HG03139 (cell line): ENCODE measurements around the gene ABHD10.
"Not testable (repeated sequence)": the region's sequence is repeated elsewhere in the genome, so short reads cannot be mapped to it uniquely, and the experiment has no call there.

Source experiments
- ATAC-seq: cut with Tn5 transposase; IDR thresholded peaks from one replicate; pipeline ENCODE4 v1.9.1; 2021; ENCODE audit not compliant: unreplicated experiment

ABHD10 gene

DNA sequence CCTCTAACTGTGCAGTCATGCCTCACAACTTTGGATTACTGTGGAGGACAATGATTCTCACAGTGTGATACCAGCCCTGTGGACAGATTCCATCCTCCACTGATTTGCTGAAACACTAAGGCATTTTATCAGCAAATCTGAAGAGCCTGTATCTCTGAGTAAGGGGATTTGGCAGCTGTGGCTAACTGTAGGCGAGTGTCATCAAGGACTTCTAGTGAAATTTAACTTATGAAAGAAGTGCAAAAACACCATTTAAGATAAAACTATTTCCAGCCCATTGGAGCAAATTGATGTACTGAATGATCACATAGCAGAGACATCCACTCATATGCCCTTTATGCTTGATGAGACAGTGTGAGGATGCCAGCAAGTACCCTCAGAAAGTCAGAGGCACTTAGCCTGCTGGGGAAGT is 41.9 kb downstream of the ABHD10 start:
- no peak for ATAC-seq

DNA sequence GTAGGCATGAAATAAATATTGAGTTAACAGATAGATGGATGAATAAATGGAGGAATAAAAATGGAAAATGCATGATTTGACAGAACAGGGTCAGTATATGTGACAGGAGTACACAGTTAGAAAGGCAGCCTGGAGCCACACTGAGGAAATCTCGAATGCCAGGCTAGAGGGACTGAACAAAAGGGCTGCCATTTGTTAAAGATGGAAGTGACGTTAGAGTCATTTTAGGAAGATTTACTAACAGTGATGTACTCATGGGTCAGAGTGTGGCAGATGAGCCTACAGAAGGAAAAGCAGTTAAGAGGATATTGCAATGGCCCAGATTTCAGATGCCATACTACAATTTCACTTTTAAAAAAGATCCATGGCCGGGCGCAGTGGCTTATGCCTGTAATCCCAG is 48.3 kb downstream of the ABHD10 start:
- ATAC-seq, result no peak

DNA sequence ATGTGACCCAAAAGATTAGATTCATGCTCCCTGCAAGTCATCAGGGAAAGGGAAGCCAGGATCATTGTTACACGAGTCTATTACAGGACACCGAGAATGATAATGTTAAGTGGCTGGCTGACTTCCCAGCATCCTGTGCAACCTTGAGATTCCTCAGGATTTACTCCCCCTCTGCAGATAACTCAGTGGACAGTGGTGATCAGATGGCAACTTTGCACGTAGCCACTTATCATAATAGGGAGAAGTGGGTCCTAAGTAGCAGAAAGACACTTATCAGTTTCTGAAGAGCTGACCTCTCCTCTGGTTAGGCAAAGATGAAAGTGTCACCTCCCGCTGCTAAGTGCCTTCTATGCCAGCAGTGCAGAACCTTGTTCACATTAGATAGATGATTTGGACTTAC is 49.0 kb downstream of the ABHD10 start:
- no peak for ATAC-seq

DNA sequence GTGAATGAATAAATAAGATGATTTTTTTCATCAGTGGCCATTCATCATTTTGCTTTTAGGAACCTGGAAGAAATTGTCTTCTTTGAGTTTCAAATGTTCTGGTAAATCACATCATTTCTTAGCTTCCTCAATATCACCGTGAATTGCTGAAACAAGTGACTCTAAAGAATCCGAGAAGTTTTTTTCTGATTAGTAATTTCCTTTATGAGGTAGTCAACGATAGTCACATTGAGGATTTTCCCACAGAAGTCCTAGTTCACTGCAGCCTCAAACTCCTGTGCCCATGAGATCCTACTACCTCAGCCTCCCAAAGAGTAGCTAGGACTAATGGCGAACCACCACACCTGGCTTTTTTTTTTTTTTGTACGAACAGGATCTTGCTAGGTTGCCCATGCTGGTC is 52.1 kb downstream of the ABHD10 start:
- no peak for ATAC-seq

DNA sequence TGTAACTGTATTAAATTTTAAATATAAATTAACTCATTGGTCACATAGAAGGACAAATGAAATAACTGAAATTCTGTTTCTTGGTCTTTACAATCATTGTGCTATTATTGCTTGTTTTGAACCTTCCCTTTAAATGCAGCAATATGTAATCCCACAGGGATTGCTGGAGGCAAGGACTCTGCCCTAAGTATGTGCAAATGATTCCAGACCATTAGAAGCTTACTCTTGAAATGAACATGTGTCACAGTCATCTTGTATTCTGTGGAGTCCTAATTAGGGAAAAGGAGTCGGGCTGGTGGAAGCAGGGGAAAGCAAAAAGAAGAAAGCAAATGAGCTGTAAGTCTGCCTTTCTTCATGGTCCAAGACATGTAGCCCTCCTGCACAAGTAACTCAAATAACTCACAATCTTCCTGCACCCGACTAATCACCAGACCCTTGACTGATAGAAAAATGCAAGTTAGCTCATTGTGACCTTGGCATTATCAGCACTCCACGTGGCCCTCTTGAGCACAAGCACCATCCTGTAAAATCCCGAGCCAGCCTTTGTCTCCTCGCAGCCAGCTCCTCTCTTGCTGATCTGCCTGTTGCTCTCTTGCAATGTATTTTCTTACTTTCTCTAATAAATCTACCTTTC is 53.4 kb downstream of the ABHD10 start:
- no peak for ATAC-seq

DNA sequence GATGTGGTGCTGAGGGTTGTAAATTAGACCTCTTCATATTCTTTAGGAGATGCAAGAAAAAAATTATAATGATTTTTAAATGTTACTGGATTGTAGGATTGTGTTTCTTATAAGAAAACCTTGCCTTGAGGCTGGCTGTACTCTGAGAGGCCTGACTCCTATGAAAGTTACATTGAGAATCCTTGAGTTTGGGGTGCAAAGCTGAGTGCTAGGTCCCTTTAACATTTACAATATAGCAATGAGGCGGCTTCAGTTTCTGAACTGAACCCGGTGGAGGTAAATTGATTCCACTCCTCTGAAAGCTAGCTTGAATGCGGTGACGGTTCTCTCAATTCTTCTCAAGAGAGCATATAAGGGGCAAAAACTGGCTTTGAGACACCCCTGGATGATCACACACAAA is 55.6 kb downstream of the ABHD10 start, which contains the start of gene TMPRSS7:
TMPRSS7 (plus strand) TSS at position 301 of the 400 bp plus-strand sequence. CDS start 110 bp downstream, outside the sequence.
- ATAC-seq, result no peak

DNA sequence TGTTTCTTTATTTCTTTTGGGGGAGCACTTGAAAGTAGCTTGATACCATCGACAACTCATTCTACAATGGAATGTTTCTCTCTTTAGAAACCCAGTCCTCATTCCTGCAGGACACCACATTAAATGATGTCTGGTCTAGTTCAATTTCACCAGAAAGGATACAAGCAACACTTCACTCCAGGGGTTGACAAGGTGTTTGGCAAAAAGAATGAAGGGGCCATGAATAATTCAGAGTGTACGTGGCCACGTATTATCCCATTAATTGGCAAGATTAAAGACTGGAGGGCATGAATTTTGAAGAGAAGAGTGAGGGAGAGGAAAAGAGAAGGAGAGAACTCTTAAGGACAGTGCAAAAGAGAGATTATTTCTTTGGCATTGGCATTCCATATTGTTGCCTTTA is 56.4 kb downstream of the ABHD10 start:
- ATAC-seq, result no peak

DNA sequence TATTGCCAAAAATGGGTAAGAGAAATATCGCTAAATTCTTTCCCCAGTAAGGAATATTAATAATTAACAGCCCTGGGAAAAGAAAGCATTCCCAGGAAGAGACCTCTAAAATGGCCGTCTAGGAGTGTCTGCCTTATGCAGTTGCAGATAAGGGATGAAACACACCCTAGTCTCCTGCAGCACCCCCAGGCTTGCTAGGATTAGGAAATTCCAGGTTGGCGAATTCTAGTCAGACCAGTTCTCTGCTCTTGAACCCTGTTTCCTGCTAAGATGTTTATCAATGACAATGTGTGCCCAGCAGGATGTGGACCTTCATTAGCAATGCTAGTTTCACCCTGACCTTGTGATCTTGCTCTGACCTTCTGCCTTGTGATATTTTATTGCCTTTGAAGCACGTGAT is 58.4 kb downstream of the ABHD10 start:
- ATAC-seq, result not testable (repeated sequence)

DNA sequence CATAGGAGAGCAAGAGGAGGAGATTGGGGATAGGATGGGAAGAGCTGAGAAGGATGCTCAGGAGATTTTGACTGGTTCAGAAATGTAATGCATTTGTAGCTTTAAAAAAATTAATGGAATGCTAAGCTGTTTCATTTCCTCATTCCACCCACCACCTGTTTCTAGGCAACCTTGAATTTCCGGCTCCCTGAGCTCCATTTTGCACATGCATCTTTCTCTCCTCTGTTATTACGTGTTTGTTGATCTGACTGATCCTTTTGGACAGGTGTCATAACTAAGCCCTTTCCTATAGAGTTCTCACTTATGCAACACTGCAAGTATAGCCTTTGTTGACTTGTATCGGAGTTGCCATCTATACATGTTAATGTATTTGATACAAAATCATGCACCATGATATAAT is 60.0 kb downstream of the ABHD10 start:
- ATAC-seq, result no peak

DNA sequence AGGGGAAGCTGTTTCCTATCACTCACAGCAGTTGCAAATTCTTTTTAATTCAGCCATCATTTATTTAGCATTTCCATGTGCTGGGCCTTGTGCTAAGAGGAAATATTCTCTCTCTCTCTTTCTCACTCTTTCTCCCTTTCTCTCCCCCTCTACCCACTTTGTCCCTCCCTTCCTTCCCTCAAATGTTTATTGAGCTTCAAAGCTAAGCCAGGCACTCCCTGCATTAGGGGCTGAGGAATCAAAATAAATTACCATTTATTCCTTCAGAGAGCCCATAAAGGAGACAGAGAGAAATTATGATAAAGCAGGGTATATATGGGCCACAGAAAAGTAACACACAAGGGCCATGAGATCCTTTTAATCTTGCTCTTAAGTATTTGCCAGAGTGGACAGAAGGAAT is 62.5 kb downstream of the ABHD10 start:
- no peak for ATAC-seq

DNA sequence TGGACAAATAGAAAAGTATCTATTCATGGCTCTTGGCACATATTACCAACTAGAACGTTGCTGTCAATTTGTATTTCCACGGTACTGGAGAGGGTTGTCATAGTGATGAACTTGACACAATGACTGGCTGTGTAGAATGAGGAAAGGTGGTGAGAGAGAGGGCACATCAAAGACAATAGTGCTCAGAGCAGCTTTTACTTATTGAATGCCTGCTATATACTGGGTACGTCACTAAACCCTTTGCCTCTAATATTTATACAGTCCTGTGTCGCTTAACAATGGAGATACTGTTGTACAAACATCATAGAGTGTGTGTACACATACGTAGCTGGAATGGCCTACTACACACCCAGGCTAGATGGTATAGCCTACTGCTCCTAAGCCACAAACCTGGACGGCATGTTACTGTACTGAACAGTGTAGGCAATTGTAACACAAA is 64.0 kb downstream of the ABHD10 start:
- ATAC-seq, result no peak
